GM20431 (cell line): ENCODE results near the gene PHF2.

Source experiments
- in situ Hi-C: fragments of 300-500 bp; cut with MseI, MboI; formaldehyde crosslinking; loops from one replicate; pipeline ENCODE4 v1.15.0; 2020; ENCODE audit warnings: low sequenced_read_pairs; ENCODE audit not compliant: unreplicated experiment

The PHF2 gene

DNA sequence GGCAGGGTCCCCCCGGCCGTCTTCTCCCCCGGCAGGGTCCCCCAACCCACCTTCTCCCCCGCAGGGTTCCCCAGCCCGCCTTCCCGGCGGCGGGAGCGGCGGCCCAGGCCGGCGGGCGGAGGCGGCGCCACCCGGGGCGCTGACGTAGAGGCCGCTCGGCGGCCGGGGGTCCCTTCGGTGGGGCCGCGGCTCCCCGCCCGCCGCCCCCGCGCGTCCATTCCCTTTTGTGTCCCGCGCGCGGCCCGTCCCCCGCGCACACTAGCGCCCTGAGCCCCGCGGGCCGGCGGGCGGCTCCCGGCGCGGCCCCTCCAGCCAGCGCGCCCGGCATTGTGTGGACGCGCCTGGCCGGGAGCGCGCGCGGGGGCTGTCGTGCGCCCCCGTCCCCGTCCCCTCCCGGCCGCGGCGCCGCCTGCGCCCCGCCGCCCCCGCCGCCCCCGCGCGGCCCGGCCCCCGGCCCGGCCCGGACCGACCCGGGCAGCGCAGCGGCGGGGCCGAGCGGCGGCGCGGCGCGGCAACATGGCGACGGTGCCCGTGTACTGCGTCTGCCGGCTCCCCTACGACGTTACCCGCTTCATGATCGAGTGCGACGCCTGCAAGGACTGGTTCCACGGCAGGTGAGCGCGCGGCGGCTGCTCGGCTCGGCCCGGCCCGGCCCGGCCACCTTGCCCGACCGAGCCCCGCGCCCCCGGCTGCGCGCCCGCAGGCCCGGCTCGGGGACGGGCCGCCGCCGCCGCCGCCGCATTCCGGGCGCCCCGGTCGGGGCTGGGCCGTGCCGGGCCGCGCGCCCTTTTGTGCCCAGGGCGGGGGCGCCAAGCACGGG, at the start of gene PHF2:
TSS of gene PHF2 (plus strand) at position 327 of the 820 bp plus-strand sequence. CDS start at position 517, 190 bp downstream.
- in situ Hi-C loops, result no loop called here

- in situ Hi-C loops, result loop anchor here (25.0 kb wide), 1 partner anchor 394 kb away; the partner anchor contains the start of gene NINJ1
These were observed 45.0 kb upstream of the PHF2 start for GRCh38 chr9:93531374-93531773.

DNA sequence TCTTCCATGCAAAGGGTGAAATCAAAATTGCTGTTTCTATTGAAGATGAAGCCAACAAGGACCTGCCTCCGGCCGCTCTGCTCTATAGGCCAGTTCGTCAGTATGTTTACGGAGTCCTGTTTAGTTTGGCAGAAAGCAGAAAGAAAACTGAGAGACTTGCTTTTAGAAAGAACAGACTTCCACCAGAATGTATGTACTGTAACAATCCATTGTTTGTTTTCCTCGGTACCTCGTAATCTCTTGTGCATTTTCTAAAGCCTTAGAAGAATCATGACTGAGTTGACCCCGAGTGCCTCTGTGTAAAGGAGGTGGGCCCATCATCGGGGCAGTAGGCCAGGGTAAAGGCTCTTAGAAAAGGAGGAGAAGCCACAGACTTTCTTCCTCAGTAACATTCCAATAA, 44.2 kb upstream of the PHF2 start:
- in situ Hi-C loops, result loop anchor here (25.0 kb wide), 1 partner anchor 395 kb away; the partner anchor contains the start of gene NINJ1

GRCh38 chr9:93533863-93534262, 42.5 kb upstream of the PHF2 start:
- in situ Hi-C loops, result loop anchor here (25.0 kb wide), 1 partner anchor 397 kb away; the partner anchor contains the start of gene NINJ1

GRCh38 chr9:93536167-93536566, 40.2 kb upstream of the PHF2 start:
- in situ Hi-C loops, result loop anchor here (25.0 kb wide), 1 partner anchor 399 kb away; the partner anchor contains the start of gene NINJ1

DNA sequence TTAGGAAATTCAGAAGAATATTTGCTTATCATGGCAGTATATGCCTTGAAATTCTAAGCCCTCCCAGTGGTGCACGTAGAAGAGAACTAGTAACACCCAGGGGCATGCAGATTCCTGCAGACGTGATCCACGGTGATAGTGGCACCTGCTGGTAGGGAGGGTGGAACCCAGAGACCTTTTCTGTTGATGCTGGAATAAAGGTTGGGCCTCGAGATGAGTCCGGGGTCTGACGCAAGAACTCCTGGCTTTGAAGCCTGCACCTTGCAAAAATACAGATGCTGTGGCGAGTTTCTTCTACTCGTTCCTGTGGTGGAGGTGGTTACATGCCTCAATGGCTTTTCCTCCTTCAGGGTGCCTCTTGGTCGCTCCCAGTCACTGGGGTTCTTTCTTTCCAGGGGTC, 39.5 kb upstream of the PHF2 start:
- in situ Hi-C loops, result loop anchor here (25.0 kb wide), 1 partner anchor 400 kb away; the partner anchor contains the start of gene NINJ1

DNA sequence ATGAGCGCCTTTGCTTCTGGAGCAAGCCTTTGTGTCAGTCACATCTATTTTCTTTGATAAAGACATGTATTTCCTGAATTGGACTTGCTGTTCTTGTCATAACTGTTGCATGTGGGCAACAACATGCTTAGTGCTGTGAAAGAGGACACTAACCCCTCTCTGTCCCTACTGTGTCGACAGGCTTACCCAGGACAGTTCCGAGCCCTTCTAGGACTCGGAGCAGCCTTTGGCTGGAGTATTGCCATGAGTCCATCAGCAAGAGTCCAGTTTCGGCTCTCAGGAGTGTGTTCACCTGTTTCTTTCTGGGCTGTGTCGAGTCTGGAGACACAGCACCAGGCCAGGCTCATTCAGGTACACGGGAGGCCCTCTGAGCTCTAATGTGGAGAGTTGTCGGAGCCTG, 36.1 kb upstream of the PHF2 start:
- in situ Hi-C loops, result loop anchor here (25.0 kb wide), 1 partner anchor 403 kb away; the partner anchor contains the start of gene NINJ1

DNA sequence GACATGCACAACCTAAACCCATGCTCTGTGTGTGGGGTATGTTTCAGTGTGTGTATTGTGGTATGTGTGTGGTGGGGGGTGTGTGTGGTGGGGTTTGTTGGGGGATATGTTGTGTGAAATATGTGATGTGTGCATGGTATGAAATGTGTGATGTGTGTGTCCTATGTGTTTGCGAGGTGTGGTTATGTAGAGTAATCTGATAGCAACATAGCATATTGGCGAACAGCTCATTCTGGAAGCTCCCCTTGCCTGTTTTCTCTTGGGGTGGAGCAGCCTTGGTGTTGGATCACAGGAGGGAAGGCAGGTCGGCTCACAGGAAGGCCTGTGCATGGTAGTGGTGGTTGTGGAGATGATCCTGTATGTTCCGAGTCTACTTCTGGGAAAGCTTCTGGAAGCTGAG, 35.4 kb upstream of the PHF2 start:
- in situ Hi-C loops, result loop anchor here (25.0 kb wide), 1 partner anchor 404 kb away; the partner anchor contains the start of gene NINJ1

GRCh38 chr9:93541581-93542349, 34.6 kb upstream of the PHF2 start:
- in situ Hi-C loops, result loop anchor here (25.0 kb wide), 1 partner anchor 404 kb away; the partner anchor contains the start of gene NINJ1

DNA sequence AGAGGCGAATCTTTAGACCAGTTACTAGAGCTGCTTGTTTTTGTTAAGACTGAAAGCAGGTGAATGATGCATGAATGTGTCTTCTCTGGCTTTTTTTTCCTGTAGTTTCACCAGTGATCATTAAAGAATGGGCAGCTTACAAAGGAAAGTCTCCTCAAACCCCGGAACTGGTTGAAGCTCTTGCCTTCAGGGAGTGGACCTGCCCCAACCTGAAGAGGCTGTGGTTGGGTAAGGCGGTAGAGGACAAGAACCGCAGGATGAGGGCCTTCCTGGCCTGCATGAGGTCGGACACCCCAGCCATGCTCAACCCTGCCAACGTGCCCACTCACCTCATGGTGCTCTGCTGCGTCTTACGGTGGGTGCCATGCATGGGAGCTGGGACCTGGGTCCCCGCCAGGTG, 33.3 kb upstream of the PHF2 start:
- in situ Hi-C loops, result loop anchor here (25.0 kb wide), 1 partner anchor 406 kb away; the partner anchor contains the start of gene NINJ1

DNA sequence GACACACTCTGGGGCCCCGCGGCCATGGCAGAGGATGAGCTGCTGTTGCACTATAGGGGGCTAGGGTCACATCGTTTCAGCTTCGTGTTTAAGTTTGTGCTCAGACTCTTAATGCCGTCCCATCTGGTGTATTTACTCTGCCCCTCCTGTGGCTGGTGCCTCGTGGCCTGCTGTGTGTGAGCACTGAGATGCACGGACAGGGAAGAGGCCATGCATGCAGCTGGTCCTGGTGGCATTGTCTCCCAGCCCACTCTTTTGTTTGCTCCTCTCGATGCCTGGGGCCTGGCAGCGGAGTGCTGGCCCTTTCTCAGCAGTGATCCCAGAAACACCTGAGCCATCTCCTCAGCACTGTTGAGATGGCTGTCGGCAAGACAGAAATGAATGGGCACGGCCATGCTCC, 30.0 kb upstream of the PHF2 start:
- in situ Hi-C loops, result loop anchor here (25.0 kb wide), 1 partner anchor 409 kb away; the partner anchor contains the start of gene NINJ1

DNA sequence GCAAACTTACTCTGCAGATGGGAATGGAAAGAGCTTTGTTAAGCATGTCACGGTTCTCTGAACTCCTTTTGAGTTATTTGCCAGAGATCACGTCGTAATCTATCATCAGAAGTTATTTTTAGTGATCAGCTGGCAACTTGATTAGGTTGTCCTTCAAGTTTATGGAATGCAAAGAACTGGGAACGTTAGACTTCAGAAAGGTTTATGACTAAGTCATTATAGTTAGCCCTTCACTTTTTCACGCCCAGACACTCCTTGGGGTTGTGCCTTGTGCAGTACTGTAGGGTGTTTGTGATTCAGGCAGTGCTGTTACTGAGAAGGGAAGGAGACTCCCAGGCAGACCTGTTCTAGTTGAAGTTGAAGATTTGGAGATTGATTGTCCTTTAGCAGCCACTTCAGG, 26.8 kb upstream of the PHF2 start:
- in situ Hi-C loops, result loop anchor here (25.0 kb wide), 1 partner anchor 412 kb away; the partner anchor contains the start of gene NINJ1

DNA sequence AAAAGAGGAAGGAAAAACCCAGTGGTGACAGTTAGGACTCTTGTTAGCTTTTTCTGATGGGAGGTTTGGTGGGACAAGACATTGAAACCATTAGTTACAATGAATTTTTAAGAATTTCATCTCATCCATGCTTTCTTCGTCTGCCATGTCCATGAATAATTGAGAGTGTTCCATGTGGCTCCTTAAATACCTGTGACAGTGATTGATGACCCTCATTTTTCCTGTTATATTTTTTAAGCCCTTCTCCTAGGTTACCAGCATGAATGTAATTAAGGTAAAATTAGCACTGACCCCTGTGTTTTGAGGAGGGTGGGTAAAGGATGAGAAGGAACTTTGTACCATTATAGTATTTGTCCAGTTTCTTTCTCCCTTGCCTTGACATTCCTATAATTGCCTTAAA, 23.5 kb upstream of the PHF2 start:
- in situ Hi-C loops, result no loop called here

DNA sequence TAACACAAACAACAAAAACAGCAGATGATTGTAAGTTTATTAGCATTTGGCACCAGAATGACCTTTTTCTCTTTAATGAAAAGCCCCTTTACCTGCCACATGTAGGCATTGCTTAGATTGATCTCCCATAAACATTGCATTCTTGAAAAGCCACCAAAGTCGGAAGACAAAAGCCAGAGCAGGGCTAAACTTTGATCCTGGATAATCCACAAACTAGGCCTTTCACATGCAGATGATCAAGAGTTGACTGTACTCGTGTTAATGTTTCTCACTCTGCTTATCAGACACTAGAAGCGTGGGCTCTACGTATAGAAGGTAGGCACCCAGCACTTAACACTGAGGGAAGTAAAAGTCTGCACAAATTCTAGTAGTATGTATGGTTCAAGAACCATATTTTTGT, 21.0 kb upstream of the PHF2 start:
- in situ Hi-C loops, result no loop called here

DNA sequence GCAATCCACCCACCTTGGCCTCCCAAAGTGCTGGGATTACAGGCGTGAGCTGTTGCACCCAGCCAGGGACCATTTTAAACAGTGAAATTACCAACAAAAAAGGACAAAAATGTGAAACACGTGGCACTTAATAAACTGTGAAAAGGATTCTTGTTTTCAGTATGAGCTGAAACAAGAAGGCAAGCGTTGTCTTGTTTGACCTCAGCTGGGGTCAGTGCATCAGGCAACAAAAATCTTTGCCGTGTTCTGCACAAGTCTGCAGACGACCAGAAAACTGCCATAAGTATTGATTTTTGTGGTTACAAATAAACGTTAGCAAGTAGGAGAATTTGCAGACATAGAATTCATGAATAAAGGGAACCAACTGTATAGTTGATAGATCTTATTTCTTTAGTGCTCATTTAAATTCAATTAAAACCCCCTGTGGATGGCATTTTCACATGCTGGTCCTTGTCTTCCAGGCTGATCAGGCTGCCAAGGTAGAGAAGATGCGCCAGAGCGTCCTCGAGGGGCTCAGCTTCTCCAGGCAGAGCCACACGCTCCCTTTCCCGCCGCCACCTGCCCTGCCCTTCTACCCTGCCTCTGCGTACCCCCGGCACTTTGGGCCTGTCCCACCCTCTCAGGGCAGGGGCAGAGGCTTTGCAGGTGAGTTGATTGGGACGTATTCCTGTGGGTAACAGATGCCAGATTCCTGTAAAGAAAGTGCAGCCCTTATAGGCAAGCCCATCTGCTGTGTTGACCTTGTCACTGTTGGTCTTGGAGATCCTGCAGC, 18.8 kb upstream of the PHF2 start:
- in situ Hi-C loops, result no loop called here

DNA sequence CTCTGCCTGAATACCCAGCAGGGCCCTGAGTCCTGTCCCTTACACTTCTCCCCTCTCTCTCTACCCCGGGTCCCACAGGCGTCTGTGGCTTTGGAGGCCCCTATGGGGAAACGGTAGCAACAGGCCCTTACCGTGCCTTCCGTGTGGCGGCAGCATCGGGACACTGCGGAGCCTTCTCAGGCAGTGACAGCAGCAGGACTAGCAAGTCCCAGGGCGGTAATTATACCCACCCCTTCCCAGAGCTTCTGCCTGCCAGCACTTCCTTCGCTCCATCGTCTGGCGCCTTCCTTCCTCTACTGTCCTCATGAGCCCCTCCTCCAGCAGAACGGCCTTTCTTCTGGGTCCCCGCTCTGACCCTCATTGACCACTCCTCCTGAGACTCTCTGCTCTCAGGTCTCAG, 17.9 kb upstream of the PHF2 start:
- in situ Hi-C loops, result no loop called here

DNA sequence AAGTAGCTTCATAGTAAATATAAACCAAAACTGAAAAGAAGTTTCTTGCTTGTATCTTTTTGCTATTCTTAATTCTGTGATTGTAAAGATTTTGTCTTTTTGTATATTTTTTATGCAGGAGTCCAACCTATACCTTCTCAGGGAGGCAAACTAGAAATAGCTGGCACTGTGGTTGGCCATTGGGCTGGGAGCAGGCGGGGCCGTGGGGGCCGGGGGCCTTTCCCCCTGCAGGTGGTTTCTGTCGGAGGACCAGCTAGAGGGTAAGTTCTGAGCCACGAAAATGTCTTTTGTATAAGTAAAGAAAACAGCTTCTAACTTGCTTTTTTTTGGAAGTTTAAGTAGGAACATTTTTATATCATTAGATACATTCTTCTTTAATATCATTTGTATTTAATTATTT, 15.4 kb upstream of the PHF2 start:
- in situ Hi-C loops, result no loop called here

GRCh38 chr9:93562157-93562556, 14.2 kb upstream of the PHF2 start:
- in situ Hi-C loops, result no loop called here

DNA sequence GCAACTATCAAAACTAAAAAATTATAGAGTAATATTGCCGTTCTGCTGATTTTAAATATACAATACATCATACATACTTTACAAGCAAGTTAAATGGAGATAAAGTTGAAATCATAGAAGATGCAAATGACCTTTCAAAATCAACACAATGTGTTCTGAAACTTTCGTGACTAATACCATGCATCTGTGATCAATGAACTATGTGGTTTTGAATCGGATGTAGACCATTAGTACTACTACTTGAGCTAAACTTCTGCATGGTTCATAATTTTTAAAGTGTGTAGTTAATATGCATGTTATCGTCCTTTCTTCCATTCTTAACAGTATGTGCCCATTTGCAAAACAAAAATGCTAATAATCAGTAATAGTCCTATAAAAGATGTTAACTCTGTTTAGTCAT, 11.3 kb upstream of the PHF2 start:
- in situ Hi-C loops, result no loop called here
